ENCODE results near the gene ENPP3. TPM values are rescaled to one million over a fixed set of nuclear protein-coding genes. Genes with fewer than 3 reads are reported as not detected.
A peak's percentile ranks its signal among the peaks of the same experiment; 100 is the strongest.

The ENPP3 gene
- total and polyA plus RNA-seq, 7 donors = 0.14 to 5.9 (median 1.1) TPM

GRCh38 chr6:131787766-131788712, 150.9 kb downstream of the ENPP3 start:
- H3K27me3 ChIP-seq = no peaks in the 10 kb centered on the region
- no peak for DNase-seq
- no peak overlapping the region for H3K4me3 ChIP-seq
- TF ChIP-seq POLR2A (IDR thresholded peaks at IDR 0.05) (no peak), POLR2AphosphoS5 (IDR thresholded peaks at IDR 0.05) (peak in 1 of 4 donors; percentile 16), EP300 (IDR thresholded peaks at IDR 0.05) (no peak)
- TF ChIP-seq, protein P1, sequence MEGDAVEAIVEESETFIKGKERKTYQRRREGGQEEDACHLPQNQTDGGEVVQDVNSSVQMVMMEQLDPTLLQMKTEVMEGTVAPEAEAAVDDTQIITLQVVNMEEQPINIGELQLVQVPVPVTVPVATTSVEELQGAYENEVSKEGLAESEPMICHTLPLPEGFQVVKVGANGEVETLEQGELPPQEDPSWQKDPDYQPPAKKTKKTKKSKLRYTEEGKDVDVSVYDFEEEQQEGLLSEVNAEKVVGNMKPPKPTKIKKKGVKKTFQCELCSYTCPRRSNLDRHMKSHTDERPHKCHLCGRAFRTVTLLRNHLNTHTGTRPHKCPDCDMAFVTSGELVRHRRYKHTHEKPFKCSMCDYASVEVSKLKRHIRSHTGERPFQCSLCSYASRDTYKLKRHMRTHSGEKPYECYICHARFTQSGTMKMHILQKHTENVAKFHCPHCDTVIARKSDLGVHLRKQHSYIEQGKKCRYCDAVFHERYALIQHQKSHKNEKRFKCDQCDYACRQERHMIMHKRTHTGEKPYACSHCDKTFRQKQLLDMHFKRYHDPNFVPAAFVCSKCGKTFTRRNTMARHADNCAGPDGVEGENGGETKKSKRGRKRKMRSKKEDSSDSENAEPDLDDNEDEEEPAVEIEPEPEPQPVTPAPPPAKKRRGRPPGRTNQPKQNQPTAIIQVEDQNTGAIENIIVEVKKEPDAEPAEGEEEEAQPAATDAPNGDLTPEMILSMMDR (IDR thresholded peaks at IDR 0.05) = no peak
- intact Hi-C loops (cut with DNase I) = no loop called here
- no peak overlapping the region for H3K27ac ChIP-seq
- WGBS, 2 donors = 72 to 74% methylated on average over 8 of the region's 8 CpGs
- H3K36me3 ChIP-seq = no peaks in the 10 kb centered on the region
- peaks cover 0 to 9% (median 4%) of the 10 kb centered on the region in 4 donors for H3K4me1 ChIP-seq
- H3K9me3 ChIP-seq = no peaks in the 10 kb centered on the region

DNA sequence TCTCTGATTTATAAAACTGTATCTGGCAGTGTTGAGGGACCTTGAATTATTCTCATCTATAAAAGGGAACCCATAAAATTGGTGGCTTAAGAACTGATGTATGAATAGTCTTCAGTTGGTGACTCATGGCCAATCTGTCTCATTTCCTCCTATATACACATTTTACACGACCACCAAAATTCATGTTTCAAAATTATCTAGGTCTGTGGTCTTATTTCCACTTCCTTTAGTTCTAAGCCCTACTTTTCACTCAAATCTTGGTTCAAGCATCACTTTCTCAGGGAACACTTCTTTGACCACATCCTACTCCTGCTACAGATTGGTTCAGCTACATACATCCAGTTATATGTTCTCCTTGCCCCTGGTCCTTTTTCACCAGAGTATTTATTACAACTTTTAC, 152.1 kb downstream of the ENPP3 start:
- Histone ChIP-seq H3K4me1 (peaks cover 0 to 9% (median 4%) of the 10 kb centered on the region in 4 donors), H3K4me3 (no peak overlapping the region), H3K9me3 (no peaks in the 10 kb centered on the region), H3K36me3 (no peaks in the 10 kb centered on the region), H3K27me3 (no peaks in the 10 kb centered on the region), H3K27ac (no peak overlapping the region)
- intact Hi-C loops (cut with DNase I) = no loop called here
- 2 to 7% methylated on average over 1 of the region's 1 CpG for WGBS, 2 donors
- no peak for DNase-seq
- TF ChIP-seq, protein P1 (IDR thresholded peaks at IDR 0.05) = no peak
- TF ChIP-seq POLR2A (IDR thresholded peaks at IDR 0.05) = no peak
- no peak for TF ChIP-seq POLR2AphosphoS5 (IDR thresholded peaks at IDR 0.05)
- TF ChIP-seq EP300 (IDR thresholded peaks at IDR 0.05) = no peak

DNA sequence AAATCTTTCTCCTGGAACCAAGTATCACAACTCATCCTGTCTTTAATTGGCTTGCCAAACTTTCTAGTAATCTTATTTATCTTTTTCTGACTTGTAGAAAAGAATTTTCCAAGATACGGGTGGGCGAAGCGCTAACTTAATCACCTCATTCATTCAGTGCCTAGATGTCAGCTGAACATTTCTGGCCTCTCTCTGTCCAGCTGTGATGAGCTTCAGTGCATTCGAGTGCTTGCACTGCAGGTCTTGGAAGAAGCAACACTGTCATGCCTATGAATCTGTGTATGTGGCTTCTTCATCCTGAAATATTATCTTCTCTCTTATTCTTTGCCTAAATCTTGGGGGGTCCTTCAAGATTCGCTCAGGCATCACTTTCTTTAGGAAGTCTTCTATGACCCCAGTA, 154.4 kb downstream of the ENPP3 start:
- Histone ChIP-seq H3K4me1 (peaks cover 0 to 9% (median 4%) of the 10 kb centered on the region in 4 donors), H3K9me3 (no peaks in the 10 kb centered on the region), H3K27ac (no peak overlapping the region), H3K27me3 (no peaks in the 10 kb centered on the region), H3K36me3 (no peaks in the 10 kb centered on the region), H3K4me3 (no peak overlapping the region)
- 85% methylated on average over 5 of the region's 5 CpGs for WGBS, 2 donors
- intact Hi-C loops (cut with DNase I) = no loop called here
- no peak for DNase-seq
- TF ChIP-seq EP300 (IDR thresholded peaks at IDR 0.05) (no peak), POLR2A (IDR thresholded peaks at IDR 0.05) (no peak), POLR2AphosphoS5 (IDR thresholded peaks at IDR 0.05) (no peak)
- TF ChIP-seq, protein P1 (IDR thresholded peaks at IDR 0.05) = no peak

DNA sequence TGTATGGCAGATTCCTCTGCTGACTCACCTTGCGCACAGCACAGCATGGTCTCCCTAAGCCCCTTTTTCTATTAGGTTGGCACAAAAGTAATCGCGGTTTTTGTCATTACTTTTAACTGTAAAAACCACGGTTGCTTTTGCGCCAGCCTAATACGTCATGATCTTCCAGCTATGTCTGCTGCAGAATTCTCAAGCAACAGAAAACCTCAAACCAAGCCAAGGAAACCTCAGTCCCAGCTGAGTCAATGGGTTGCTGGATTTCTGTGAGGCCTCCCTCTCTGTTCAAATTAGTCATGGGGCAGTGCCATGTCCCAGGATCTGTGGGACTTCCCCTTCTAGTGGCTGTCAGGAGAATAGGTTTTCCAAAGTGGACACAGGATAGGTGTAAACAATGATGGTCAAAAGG, 155.0 kb downstream of the ENPP3 start:
- H3K9me3 ChIP-seq = no peaks in the 10 kb centered on the region
- no peak overlapping the region for H3K4me3 ChIP-seq
- no peak overlapping the region for H3K27ac ChIP-seq
- H3K4me1 ChIP-seq = peaks cover 0 to 9% (median 4%) of the 10 kb centered on the region in 4 donors
- no peak for DNase-seq
- no peaks in the 10 kb centered on the region for H3K27me3 ChIP-seq
- WGBS, 2 donors = 86 to 92% methylated on average over 6 of the region's 6 CpGs
- H3K36me3 ChIP-seq = no peaks in the 10 kb centered on the region
- TF ChIP-seq POLR2AphosphoS5 (IDR thresholded peaks at IDR 0.05) = no peak
- no peak for TF ChIP-seq POLR2A (IDR thresholded peaks at IDR 0.05)
- TF ChIP-seq EP300 (IDR thresholded peaks at IDR 0.05) = no peak
- TF ChIP-seq, protein P1 (IDR thresholded peaks at IDR 0.05) = no peak
- intact Hi-C loops (cut with DNase I) = no loop called here

All from sigmoid colon (tissue), 7 donors.